PC-9 (cell line): Measurements from ENCODE around the gene IL31. TPM values are rescaled to one million over a fixed set of nuclear protein-coding genes. Genes with fewer than 3 reads are reported as not detected.
"Not testable (repeated sequence)": the region's sequence is repeated elsewhere in the genome, so short reads cannot be mapped to it uniquely, and the experiment has no call there.

Experiments used
- BruUV-seq: library from RNA; stranded (reverse); fragments of 400-500 nt; replicated peaks from 2 replicates; lab custom pipeline; 2021; lab: Mats Ljungman, UMichigan
- CTCF ChIA-PET: fragments of 300-600 bp; sonication (Branson Sonifier 250); formaldehyde crosslinking; loops from one replicate; lab custom pipeline; 2022; ENCODE audit warnings: antibody characterized with exemption; lab: Charles Lee
- POLR2A ChIA-PET: fragments of 300-600 bp; sonication (Branson Sonifier 250); formaldehyde crosslinking; loops from one replicate; lab custom pipeline; 2022; ENCODE audit warnings: antibody characterized with exemption; ENCODE audit not compliant: unreplicated experiment; lab: Charles Lee
- DNase-seq, 2 experiments: peaks; one replicate each; pipeline versions ENCODE4 v3.0.0 to v3.0.0-alpha.2; 2015 to 2022; ENCODE audit warnings: mixed read lengths in 1 of 2
- H2AFZ ChIP-seq: fragments of 200-600 bp; sonication (generic); 2 replicates; pipeline ENCODE4 v1.8.1; 2017; ENCODE audit warnings: antibody characterized with exemption
- H3F3A ChIP-seq: fragments of 200-600 bp; sonication (generic); 2 replicates; pipeline ENCODE4 v1.8.1; 2017; ENCODE audit warnings: antibody characterized with exemption, mild to moderate bottlenecking, low read depth; ENCODE audit not compliant: insufficient read depth
- H3K27ac ChIP-seq: fragments of 200-600 bp; sonication (generic); 2 replicates; pipeline ENCODE4 v1.6.1; 2016; ENCODE audit warnings: mixed run types
- H3K27me3 ChIP-seq: fragments of 200-600 bp; sonication (generic); 2 replicates; pipeline ENCODE4 v1.6.1; 2016; ENCODE audit warnings: low read depth, mixed run types; ENCODE audit not compliant: insufficient read depth
- H3K36me3 ChIP-seq: fragments of 200-600 bp; sonication (generic); 2 replicates; pipeline ENCODE4 v1.6.1; 2016; ENCODE audit warnings: low read depth, mixed run types
- H3K4me1 ChIP-seq: fragments of 200-600 bp; sonication (generic); replicated peaks from 2 replicates; pipeline ENCODE4 v1.6.1; 2016; ENCODE audit warnings: mixed run types; ENCODE audit not compliant: insufficient read depth
- H3K4me2 ChIP-seq: fragments of 200-600 bp; sonication (generic); 2 replicates; pipeline ENCODE4 v1.6.1; 2017; ENCODE audit warnings: mixed run types
- H3K4me3 ChIP-seq: fragments of 200-600 bp; sonication (generic); 2 replicates; pipeline ENCODE4 v1.6.1; 2016; ENCODE audit warnings: mixed run types
- H3K79me2 ChIP-seq: fragments of 200-600 bp; sonication (generic); 2 replicates; pipeline ENCODE4 v1.6.1; 2017; ENCODE audit warnings: low read depth, mixed run types
- H3K9me2 ChIP-seq: fragments of 200-600 bp; sonication (generic); 2 replicates; pipeline ENCODE4 v1.8.1; 2017; ENCODE audit warnings: mild to moderate bottlenecking; ENCODE audit not compliant: insufficient read depth
- H3K9me3 ChIP-seq: fragments of 200-600 bp; sonication (generic); 2 replicates; pipeline ENCODE4 v1.8.1; 2016; ENCODE audit warnings: low read depth; ENCODE audit not compliant: insufficient read depth
- H4K20me1 ChIP-seq: fragments of 200-600 bp; sonication (generic); 2 replicates; pipeline ENCODE4 v1.8.1; 2017; ENCODE audit not compliant: insufficient read depth
- CTCF ChIP-seq: fragments of 200-600 bp; sonication (generic); conservative IDR thresholded peaks from 2 replicates; pipeline ENCODE4 v1.6.1; 2017; ENCODE audit warnings: mixed run types, antibody characterized with exemption, mild to moderate bottlenecking, moderate library complexity
- EZH2 ChIP-seq: fragments of 200-600 bp; sonication (generic); IDR thresholded peaks from 2 replicates; pipeline ENCODE4 v1.8.0; 2017; ENCODE audit warnings: antibody characterized with exemption, low read depth
- intact Hi-C: fragments of 100-400 bp; cut with micrococcal nuclease; formaldehyde crosslinking; loops from one replicate; pipeline ENCODE4 v1.10.0; 2022; ENCODE audit not compliant: unreplicated experiment
- total RNA-seq: library from RNA; stranded (reverse); gene quantifications from 2 replicates; pipeline ENCODE4 v1.2.3, GENCODE V29; 2021

The IL31 gene
- total RNA-seq, 1 experiment from 2014 or later: not detected

DNA sequence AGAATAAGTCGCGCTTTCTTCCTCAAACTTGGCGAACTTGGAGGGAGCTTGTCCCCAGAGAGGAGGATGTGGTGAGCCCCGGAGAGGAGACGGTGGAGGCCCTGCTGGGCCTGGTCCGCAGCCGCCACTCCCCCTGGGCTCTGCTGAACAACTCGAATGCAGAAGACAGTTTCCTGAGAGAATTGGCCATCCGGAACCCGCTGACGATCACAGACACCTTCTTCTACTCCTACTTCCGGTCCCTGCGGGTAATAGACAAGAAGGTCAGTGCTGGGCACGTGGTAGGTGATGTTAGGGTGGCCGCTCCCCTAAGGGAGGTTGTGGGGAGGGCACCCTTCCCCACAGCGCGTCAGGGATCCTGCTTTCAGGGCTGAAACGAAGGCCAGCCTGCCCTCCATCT is 10.5 kb upstream of the IL31 start:
- no TSS peak for BruUV-seq
- CTCF ChIA-PET: no interaction called here
- no peaks in the 10 kb centered on the region for H3K36me3 ChIP-seq

GRCh38 chr12:122183588-122183940 is 9.5 kb upstream of the IL31 start:
- Histone ChIP-seq H4K20me1 (no peaks in the 10 kb centered on the region), H3K9me2 (no peaks in the 10 kb centered on the region), H3K4me3 (no peak overlapping the region), H3K79me2 (no peaks in the 10 kb centered on the region), H3K9me3 (no peaks in the 10 kb centered on the region), H3K27ac (no peak overlapping the region), H3K4me2 (peak overlapping the region; percentile 59; the same call in 1 of the 2 replicates), H3K4me1 (no peaks in the 10 kb centered on the region), H3F3A (no peaks in the 10 kb centered on the region), H2AFZ (no peak overlapping the region), H3K36me3 (no peaks in the 10 kb centered on the region), H3K27me3 (no peaks in the 10 kb centered on the region)
- BruUV-seq: no TSS peak
- DNase-seq: no peak
- intact Hi-C loops: no loop called here
- CTCF ChIA-PET: no interaction called here
- TF ChIP-seq EZH2 (no peak), CTCF (no peak)
- POLR2A ChIA-PET: no interaction called here

More for the DNA sequence above, 10.5 kb upstream of the IL31 start:
- Histone ChIP-seq H3K27ac (no peak overlapping the region), H3K4me1 (no peaks in the 10 kb centered on the region), H3K27me3 (no peaks in the 10 kb centered on the region), H3K4me2 (no peak overlapping the region), H3F3A (no peaks in the 10 kb centered on the region), H3K79me2 (no peaks in the 10 kb centered on the region), H2AFZ (no peak overlapping the region), H4K20me1 (no peaks in the 10 kb centered on the region), H3K4me3 (no peak overlapping the region), H3K9me2 (no peaks in the 10 kb centered on the region), H3K9me3 (no peaks in the 10 kb centered on the region)
- no peak for DNase-seq
- POLR2A ChIA-PET: no interaction called here
- intact Hi-C loops: no loop called here
- TF ChIP-seq CTCF (no peak), EZH2 (no peak)

DNA sequence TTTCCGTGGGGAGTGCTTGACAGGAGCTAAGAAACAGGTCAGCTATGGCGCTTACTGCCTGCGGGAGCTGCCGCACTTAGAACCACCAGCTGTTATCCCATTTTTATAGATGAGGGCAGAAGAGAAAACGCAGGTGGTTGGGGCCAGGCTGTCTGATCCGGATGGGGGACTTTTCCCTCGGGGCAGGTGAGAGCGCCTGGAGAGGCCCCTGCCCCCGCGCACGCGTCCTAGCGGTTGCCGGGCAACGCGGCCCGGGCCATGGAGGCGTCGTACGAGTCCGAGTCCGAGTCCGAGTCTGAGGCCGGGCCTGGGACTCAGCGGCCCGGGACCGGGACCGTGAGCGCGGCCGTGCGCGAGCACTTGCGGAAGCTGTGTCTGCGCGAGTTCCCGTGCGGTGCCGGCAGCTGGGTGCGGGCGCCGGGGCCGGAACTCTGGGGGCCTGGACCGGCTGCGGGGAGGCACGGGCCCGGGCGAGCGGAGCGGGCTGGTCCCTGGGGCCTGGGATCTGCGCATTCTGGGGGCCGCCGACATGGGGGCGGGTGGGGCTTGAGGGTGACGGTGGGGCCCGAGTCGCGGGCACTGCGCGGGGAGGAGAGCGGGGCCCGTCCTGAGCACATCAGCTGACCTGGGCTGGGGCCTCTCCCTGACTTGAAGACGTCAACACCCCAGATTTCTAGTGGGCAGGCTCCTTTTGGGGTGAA is 9.0 kb upstream of the IL31 start, which contains the start of gene LRRC43:
Gene LRRC43, plus strand, starts transcription at position 237 of the 701 bp plus-strand sequence. Its CDS starts 22 bp downstream, at position 259.
- H3F3A ChIP-seq: no peaks in the 10 kb centered on the region
- no peaks in the 10 kb centered on the region for H3K27me3 ChIP-seq
- no peaks in the 10 kb centered on the region for H3K9me3 ChIP-seq
- no peaks in the 10 kb centered on the region for H3K9me2 ChIP-seq
- no peak within 1 kb of the TSS for H2AFZ ChIP-seq
- no peaks in the 10 kb centered on the region for H3K4me1 ChIP-seq
- no peaks in the 10 kb centered on the region for H3K36me3 ChIP-seq
- no peak for TF ChIP-seq CTCF
- no peak for TF ChIP-seq EZH2
- H4K20me1 ChIP-seq: no peaks in the 10 kb centered on the region
- intact Hi-C loops: no loop called here
- no peaks in the 10 kb centered on the region for H3K79me2 ChIP-seq
- POLR2A ChIA-PET: interaction anchor here (0.6 kb wide), 1 partner anchor 11 kb away, joined by 7 read pairs; no protein-coding TSS in a partner anchor
- no TSS peak for BruUV-seq
- DNase-seq: peak in 1 of 2 experiments; percentile 48
- H3K27ac ChIP-seq: no peak within 1 kb of the TSS
- H3K4me3 ChIP-seq: peak within 1 kb of the TSS; percentile 35; the same call in 1 of the 2 replicates
- peak within 1 kb of the TSS; percentile 59 for H3K4me2 ChIP-seq
- CTCF ChIA-PET: interaction anchor here (0.7 kb wide), 1 partner anchor 287 kb away, joined by 3 read pairs; no protein-coding TSS in a partner anchor

GRCh38 chr12:122176473-122176872 is 2.5 kb upstream of the IL31 start:
- intact Hi-C loops, CTCF ChIA-PET, H3K4me2 ChIP-seq, H3K36me3 ChIP-seq, DNase-seq, H4K20me1 ChIP-seq, BruUV-seq, H2AFZ ChIP-seq, H3F3A ChIP-seq, H3K27ac ChIP-seq, H3K9me3 ChIP-seq, H3K4me3 ChIP-seq, H3K27me3 ChIP-seq, H3K79me2 ChIP-seq, H3K9me2 ChIP-seq, H3K4me1 ChIP-seq: not testable (repeated sequence)
- POLR2A ChIA-PET: interaction anchor here (0.5 kb wide), 1 partner anchor 82 kb away, joined by 6 read pairs; no protein-coding TSS in a partner anchor
